AG10803 (cell line): ENCODE results near the gene TAF6L.

ENCODE experiments used
- DNase-seq: peaks from one replicate; pipeline ENCODE4 v3.0.0; 2010; ENCODE audit warnings: low read depth
- H3K4me3 ChIP-seq: 2 replicates; pipeline ENCODE4 v1.5.1; 2011; ENCODE audit warnings: mild to moderate bottlenecking, low read length, control low read depth
- CTCF ChIP-seq: conservative IDR thresholded peaks from 2 replicates; pipeline ENCODE4 v1.5.1; 2011; ENCODE audit warnings: mild to moderate bottlenecking, low read length, control low read depth, inconsistent platforms

The TAF6L gene

GRCh38 chr11:62774407-62774806 lies 3.2 kb downstream of the TAF6L start:
- TF ChIP-seq CTCF, result no peak
- no peak for DNase-seq
- H3K4me3 ChIP-seq, result no peak overlapping the region

GRCh38 chr11:62775646-62776045 lies 4.5 kb downstream of the TAF6L start:
- no peak for DNase-seq
- TF ChIP-seq CTCF, result no peak
- no peak overlapping the region for H3K4me3 ChIP-seq

- no peak for TF ChIP-seq CTCF
- no peak overlapping the region for H3K4me3 ChIP-seq
These were observed 6.2 kb downstream of the TAF6L start for GRCh38 chr11:62777389-62777788.

GRCh38 chr11:62778441-62778840 lies 7.2 kb downstream of the TAF6L start:
- no peak for DNase-seq
- TF ChIP-seq CTCF, result no peak
- no peak overlapping the region for H3K4me3 ChIP-seq

More at GRCh38 chr11:62777389-62777788, 6.2 kb downstream of the TAF6L start:
- DNase-seq, result no peak

GRCh38 chr11:62782753-62783152 lies 11.6 kb downstream of the TAF6L start:
- DNase-seq, result no peak
- no peak for TF ChIP-seq CTCF
- H3K4me3 ChIP-seq, result no peak overlapping the region

DNA sequence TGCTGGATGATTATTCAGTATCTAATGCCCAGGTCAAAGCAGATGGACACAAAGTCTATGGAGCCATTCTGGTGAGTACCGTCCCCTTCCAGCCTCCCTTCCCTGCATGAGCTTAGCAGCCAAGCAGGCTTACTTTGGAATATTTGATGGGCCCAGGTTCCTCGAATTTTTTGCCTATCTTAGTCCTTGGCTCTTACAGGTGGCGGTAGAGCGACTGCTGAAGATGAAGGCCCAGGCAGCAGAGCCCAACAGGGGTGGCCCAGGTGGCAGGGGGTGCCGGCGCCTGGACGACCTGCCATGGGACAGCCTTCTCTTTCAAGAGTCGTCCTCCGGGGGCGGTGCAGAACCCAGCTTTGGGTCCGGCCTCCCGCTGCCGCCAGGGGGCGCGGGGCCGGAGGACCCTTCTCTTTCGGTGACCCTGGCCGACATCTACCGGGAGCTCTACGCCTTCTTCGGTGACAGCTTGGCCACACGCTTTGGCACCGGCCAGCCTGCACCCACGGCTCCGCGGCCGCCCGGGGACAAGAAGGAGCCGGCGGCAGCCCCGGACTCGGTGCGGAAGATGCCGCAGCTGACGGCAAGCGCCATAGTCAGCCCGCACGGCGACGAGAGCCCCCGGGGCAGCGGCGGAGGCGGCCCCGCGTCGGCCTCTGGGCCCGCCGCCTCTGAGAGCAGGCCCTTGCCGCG lies 15.3 kb downstream of the TAF6L start:
- peak; percentile 77 for DNase-seq
- H3K4me3 ChIP-seq, result peak overlapping the region; percentile 80
- peak; percentile 91 for TF ChIP-seq CTCF

- TF ChIP-seq CTCF, result peak; percentile 59
- DNase-seq, result peak; percentile 96
- peak within 1 kb of the TSS; percentile 80 for H3K4me3 ChIP-seq
These were observed 16.0 kb downstream of the TAF6L start, which contains the start of gene TMEM179B for GRCh38 chr11:62787005-62787759. TMEM179B (plus strand) TSS chr11:62787402; CDS start chr11:62787432, 30 bp downstream.
